Transverse colon (tissue), 4 donors: Measurements from ENCODE around the gene RANBP10. TPM values are rescaled to one million over a fixed set of nuclear protein-coding genes. Genes with fewer than 3 reads are reported as not detected.

Source experiments
- DNase-seq: peaks from one replicate; pipeline ENCODE4 v3.0.0-alpha.2; 2019
- H3K27ac ChIP-seq, 4 donors: fragments of 200-600 bp; sonication (generic); 2 replicates each; pipeline ENCODE4 v1.5.1; 2016 to 2018; ENCODE audit warnings: inconsistent platforms in 4 of 4
- H3K27me3 ChIP-seq: fragments of 200-600 bp; sonication (generic); 2 replicates; pipeline ENCODE4 v1.5.1; 2017; ENCODE audit warnings: inconsistent platforms
- H3K36me3 ChIP-seq, 4 donors: fragments of 200-600 bp; sonication (generic); 2 replicates each; pipeline ENCODE4 v1.5.1; 2017 to 2019; ENCODE audit warnings: inconsistent platforms in 4 of 4
- H3K4me1 ChIP-seq, 4 donors: fragments of 200-600 bp; sonication (generic); 2 replicates each; pipeline ENCODE4 v1.5.1; 2017 to 2020; ENCODE audit warnings: inconsistent platforms in 4 of 4
- H3K4me3 ChIP-seq, 4 donors: fragments of 200-600 bp; sonication (generic); 1 replicate in 1 of 4; 2 replicates in 3 of 4; pipeline versions ENCODE4 v1.5.1 to v1.6.1; 2017 to 2019; ENCODE audit warnings: inconsistent platforms in 4 of 4
- H3K9me3 ChIP-seq, 2 donors: fragments of 200-600 bp; sonication (generic); 2 replicates each; pipeline ENCODE4 v1.5.1; 2017 to 2019; ENCODE audit warnings: inconsistent platforms in 2 of 2
- EP300 ChIP-seq: sonication (generic); formaldehyde crosslinking; IDR thresholded peaks from one replicate; pipeline ENCODE4 v1.6.1; 2017; ENCODE audit warnings: antibody characterized with exemption, low read depth
- POLR2A ChIP-seq: fragments of 450-650 bp; IDR thresholded peaks from one replicate; pipeline ENCODE4 v1.6.1; 2016; ENCODE audit warnings: antibody characterized with exemption, mild to moderate bottlenecking, moderate library complexity
- POLR2AphosphoS5 ChIP-seq, 3 donors: sonication (generic); formaldehyde crosslinking; IDR thresholded peaks; one replicate each; pipeline ENCODE4 v1.6.1; 2016; ENCODE audit warnings: antibody characterized with exemption in 3 of 3
- WGBS, 2 donors: methylation state at CpG; one replicate each; pipeline ENCODE4 v1.1.5; 2018; ENCODE audit warnings: low coverage in 1 of 2; 5-methylcytosine and 5-hydroxymethylcytosine counted together
- in situ Hi-C, 4 donors: fragments of 200-750 bp; cut with MboI; loops; one replicate each; pipeline versions ENCODE4 v1.15.0 to v1.15.1; 2017; ENCODE audit warnings: low sequenced_read_pairs in 3 of 4, low pct_ligation_motif_present in 1 of 4, low pct_unique_long_range_greater_than_20kb in 1 of 4
- intact Hi-C: fragments of 100-400 bp; cut with DNase I; formaldehyde crosslinking; loops from one replicate; pipeline ENCODE4 v1.15.1; 2023; ENCODE audit warnings: low total_unique reads
- total RNA-seq, 4 donors: library from RNA; depleted of rRNA; stranded (reverse); fragments of >200 nt; gene quantifications; one replicate each; pipeline ENCODE4 v1.1.0, GENCODE V29; 2016
- TF ChIP-seq, protein P1 (sequence below), 5 experiments: fragments of 200-600 bp in 3 of 5; fragments of 450-650 bp in 2 of 5; sonication (generic) in 3 of 5; IDR thresholded peaks; 1 replicate in 2 of 5; 2 replicates in 3 of 5; pipeline ENCODE4 v1.5.1; 2016 to 2017; ENCODE audit warnings: antibody characterized with exemption in 5 of 5, inconsistent platforms in 3 of 5, mild to moderate bottlenecking in 2 of 5, moderate library complexity in 1 of 5

RANBP10 gene
- total RNA-seq, 4 donors from 2014 or later, result 15.1 to 32.9 (median 19.1) TPM

DNA sequence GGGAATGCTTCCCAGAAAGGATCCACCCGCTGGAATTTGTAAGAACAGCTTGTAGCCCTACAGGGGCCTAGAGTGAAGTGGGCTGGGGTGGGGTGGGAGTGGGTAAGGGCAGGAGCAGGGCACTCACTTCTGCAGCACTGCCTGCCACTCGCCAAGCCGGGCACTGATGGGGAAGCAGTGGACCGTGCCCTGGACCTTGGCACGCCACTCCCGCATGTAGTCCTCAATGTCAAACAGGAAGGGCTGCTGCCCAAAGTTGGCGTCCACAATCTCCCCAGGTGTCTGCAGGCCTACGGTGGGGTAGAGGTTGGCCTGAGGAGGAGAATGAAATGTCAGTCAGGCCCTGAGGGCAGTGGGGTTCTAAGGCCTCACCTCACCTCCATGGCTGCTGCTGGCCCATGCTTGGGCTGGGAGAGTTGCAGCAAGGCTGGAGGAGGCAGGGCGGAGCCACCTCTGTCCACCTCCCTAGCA lies 71.6 kb downstream of the RANBP10 start:
- 95% methylated on average over 7 of the region's 9 CpGs; no CpG with 5 or more reads in 1 of the 2 donors for WGBS, 2 donors
- in situ Hi-C loops, result no loop called here
- Histone ChIP-seq H3K9me3 (no peaks in the 10 kb centered on the region), H3K4me1 (no peaks in the 10 kb centered on the region), H3K27ac (no peak overlapping the region), H3K27me3 (no peaks in the 10 kb centered on the region), H3K4me3 (no peak overlapping the region), H3K36me3 (peaks cover 0 to 13% (median 0%) of the 10 kb centered on the region in 4 donors)
- TF ChIP-seq, protein P1, sequence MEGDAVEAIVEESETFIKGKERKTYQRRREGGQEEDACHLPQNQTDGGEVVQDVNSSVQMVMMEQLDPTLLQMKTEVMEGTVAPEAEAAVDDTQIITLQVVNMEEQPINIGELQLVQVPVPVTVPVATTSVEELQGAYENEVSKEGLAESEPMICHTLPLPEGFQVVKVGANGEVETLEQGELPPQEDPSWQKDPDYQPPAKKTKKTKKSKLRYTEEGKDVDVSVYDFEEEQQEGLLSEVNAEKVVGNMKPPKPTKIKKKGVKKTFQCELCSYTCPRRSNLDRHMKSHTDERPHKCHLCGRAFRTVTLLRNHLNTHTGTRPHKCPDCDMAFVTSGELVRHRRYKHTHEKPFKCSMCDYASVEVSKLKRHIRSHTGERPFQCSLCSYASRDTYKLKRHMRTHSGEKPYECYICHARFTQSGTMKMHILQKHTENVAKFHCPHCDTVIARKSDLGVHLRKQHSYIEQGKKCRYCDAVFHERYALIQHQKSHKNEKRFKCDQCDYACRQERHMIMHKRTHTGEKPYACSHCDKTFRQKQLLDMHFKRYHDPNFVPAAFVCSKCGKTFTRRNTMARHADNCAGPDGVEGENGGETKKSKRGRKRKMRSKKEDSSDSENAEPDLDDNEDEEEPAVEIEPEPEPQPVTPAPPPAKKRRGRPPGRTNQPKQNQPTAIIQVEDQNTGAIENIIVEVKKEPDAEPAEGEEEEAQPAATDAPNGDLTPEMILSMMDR (IDR thresholded peaks at IDR 0.05), result no peak
- TF ChIP-seq POLR2AphosphoS5 (IDR thresholded peaks at IDR 0.05) (no peak), EP300 (no peak), POLR2A (no peak)
- intact Hi-C loops, result no loop called here
- no peak for DNase-seq

DNA sequence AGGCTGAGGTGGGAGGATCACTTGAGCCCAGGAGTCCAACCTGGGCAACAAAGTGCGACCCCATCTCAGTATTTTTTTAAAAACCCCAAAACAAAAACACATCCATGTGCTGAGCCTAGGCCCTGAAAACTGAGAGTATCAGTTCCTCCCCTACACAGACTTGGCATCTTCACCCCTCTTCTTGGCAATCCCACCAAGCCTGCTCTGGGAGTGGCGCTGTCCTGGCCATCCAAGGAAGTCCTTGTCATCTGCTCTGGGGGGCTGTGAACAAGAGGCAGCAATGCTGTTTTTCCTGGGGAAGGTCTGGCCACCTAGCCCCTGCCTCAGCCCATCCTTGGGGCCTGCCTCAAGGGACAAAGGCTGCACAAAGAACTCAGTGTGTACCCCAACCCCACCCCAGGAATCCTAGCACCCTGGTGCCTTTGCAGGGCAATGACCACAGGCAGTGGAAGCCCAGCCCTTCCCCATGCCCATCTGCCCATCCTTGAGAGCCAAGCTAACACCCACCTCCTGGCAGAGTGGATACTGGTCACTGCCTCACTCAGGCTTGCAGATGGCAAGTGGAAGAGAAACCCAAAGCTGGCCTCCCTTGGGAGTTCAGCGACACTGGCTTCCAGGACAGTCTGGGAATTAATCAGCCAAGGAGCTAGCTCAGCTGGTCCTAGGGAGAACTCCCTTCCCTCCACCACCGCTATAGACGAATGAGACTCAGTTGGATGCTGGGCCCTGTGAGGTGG lies 72.5 kb downstream of the RANBP10 start:
- no peak overlapping the region for H3K27ac ChIP-seq
- WGBS, 2 donors, result 89 to 100% methylated on average over 1 to 5 of the region's 5 CpGs
- peaks cover 0 to 17% (median 4%) of the 10 kb centered on the region in 4 donors for H3K36me3 ChIP-seq
- no peaks in the 10 kb centered on the region for H3K27me3 ChIP-seq
- no peak for TF ChIP-seq EP300
- TF ChIP-seq, protein P1 (IDR thresholded peaks at IDR 0.05), result no peak
- no peak for TF ChIP-seq POLR2A
- TF ChIP-seq POLR2AphosphoS5 (IDR thresholded peaks at IDR 0.05), result no peak
- in situ Hi-C loops, result no loop called here
- H3K9me3 ChIP-seq, result no peaks in the 10 kb centered on the region
- H3K4me1 ChIP-seq, result no peaks in the 10 kb centered on the region
- H3K4me3 ChIP-seq, result no peak overlapping the region
- intact Hi-C loops, result no loop called here
- DNase-seq, result no peak

DNA sequence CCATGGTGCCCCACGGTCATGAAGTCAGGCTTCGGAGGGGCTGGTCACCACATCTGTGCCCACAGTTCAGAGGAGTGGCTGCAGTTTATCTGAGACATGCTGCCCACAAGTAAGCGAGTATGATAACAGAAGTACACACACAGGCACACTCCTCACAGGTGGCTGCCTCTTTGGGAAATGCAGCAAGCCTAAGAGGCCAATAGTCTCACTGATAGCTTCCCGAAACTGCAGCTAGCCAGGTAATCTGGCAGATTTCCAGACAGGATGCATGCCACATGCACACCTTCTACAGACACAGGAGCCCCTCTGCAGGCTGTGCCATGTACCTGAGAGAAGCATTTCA lies 74.6 kb downstream of the RANBP10 start:
- no peaks in the 10 kb centered on the region for H3K9me3 ChIP-seq
- no peak overlapping the region for H3K4me3 ChIP-seq
- no peak for TF ChIP-seq POLR2A
- TF ChIP-seq POLR2AphosphoS5 (IDR thresholded peaks at IDR 0.05), result no peak
- TF ChIP-seq, protein P1 (IDR thresholded peaks at IDR 0.05), result no peak
- no peak for TF ChIP-seq EP300
- H3K27ac ChIP-seq, result no peak overlapping the region
- 88% methylated on average over 4 of the region's 4 CpGs; no CpG with 5 or more reads in 1 of the 2 donors for WGBS, 2 donors
- no peaks in the 10 kb centered on the region for H3K27me3 ChIP-seq
- intact Hi-C loops (no loop called here), in situ Hi-C loops (no loop called here)
- peaks cover 0 to 32% (median 6%) of the 10 kb centered on the region in 4 donors for H3K36me3 ChIP-seq
- DNase-seq, result no peak
- no peaks in the 10 kb centered on the region for H3K4me1 ChIP-seq

DNA sequence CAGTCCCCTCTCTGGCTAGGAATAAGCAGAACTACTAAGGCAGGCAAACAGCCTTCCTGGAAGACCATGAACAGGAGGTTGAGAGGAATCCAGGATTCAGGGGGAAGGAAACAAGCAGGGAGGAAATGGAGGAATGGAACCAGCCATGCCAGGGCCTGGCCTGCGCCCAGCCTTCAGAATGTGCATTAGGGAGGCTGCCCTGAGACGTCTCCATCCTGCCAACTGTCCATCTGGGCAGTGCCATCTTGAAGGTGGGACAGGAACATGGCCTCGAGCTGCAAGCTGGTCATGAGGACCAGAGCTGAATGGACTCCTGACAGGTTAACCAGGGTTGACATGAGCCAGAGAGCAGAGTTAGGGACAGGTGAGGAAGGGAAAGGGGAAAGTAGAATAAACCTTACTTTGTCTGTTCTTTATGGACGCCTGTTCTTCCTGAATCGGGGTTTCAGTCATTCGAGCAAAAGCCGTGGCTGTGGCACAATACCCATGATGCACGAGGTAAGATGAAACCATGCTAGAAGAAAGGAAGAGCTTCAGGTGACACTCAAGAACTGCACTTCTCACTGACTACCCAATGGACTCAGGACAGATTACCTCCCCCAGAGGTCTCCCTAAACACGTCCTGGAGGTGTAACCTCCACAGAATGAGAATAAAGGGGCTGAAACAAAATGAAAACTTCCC lies 75.1 kb downstream of the RANBP10 start:
- in situ Hi-C loops (no loop called here), intact Hi-C loops (no loop called here)
- 92 to 93% methylated on average over 6 to 9 of the region's 9 CpGs for whole genome bisulfite sequencing, 2 donors
- peaks cover 0 to 32% (median 6%) of the 10 kb centered on the region in 4 donors for H3K36me3 ChIP-seq
- no peak overlapping the region for H3K27ac ChIP-seq
- H3K4me1 ChIP-seq, result no peaks in the 10 kb centered on the region
- no peaks in the 10 kb centered on the region for H3K27me3 ChIP-seq
- no peak for DNase-seq
- TF ChIP-seq POLR2AphosphoS5 (IDR thresholded peaks at IDR 0.05) (no peak), EP300 (no peak), POLR2A (no peak)
- TF ChIP-seq, protein P1 (IDR thresholded peaks at IDR 0.05), result no peak
- H3K4me3 ChIP-seq, result no peak overlapping the region
- no peaks in the 10 kb centered on the region for H3K9me3 ChIP-seq
